HG02759 (cell line): ENCODE data around the gene POLR3C.
"Not testable (repeated sequence)": the region's sequence is repeated elsewhere in the genome, so short reads cannot be mapped to it uniquely, and the experiment has no call there.

ENCODE experiments used
- ATAC-seq: cut with Tn5 transposase; IDR thresholded peaks from one replicate; pipeline ENCODE4 v1.9.1; 2021; ENCODE audit warnings: mild to moderate bottlenecking, moderate library complexity; ENCODE audit not compliant: unreplicated experiment

Gene POLR3C, protein sequence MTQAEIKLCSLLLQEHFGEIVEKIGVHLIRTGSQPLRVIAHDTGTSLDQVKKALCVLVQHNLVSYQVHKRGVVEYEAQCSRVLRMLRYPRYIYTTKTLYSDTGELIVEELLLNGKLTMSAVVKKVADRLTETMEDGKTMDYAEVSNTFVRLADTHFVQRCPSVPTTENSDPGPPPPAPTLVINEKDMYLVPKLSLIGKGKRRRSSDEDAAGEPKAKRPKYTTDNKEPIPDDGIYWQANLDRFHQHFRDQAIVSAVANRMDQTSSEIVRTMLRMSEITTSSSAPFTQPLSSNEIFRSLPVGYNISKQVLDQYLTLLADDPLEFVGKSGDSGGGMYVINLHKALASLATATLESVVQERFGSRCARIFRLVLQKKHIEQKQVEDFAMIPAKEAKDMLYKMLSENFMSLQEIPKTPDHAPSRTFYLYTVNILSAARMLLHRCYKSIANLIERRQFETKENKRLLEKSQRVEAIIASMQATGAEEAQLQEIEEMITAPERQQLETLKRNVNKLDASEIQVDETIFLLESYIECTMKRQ

GRCh38 chr1:145823565-145824498 lies at the start of gene POLR3C, which contains the start of gene RNF115:
Gene POLR3C (plus strand): TSS chr1:145824200. CDS start chr1:145825777, 1,577 bp downstream.
Gene RNF115 (minus strand): TSS chr1:145824095. CDS start chr1:145823873, 222 bp downstream.
- ATAC-seq: peak; percentile 94

DNA sequence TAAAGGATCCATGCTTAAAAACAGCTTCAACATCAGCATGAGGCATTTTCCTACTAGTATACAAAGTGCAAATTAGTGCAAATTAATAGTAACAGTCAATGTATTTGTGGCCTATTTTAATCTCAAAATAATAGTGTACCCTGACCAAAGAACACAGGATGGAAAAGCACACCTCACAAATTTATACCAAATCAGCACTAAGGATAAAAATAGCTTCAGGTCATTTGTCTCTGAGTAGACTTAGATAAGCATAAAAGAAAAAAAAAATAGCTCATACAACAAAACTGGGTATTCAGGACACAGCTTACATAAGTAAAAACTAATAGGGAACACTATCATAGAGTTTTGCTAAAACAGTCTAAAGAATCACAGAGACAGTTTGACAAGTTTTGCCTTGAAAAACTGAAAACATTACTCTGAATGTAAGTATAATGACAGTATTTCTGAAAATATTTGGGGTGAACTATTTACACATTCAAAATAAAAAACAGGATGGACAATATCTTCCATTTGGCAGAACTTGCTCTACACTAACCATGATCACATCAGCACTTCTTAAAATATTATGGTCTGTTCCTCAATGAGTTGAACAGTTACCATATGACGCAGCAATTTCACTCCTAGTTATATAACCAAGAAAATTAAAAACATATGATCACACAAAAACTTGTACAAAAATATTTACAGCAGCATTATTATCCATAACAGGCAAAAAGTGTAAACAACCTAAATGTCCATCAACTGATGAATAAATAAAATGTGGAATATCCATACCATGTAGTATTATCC lies 46.4 kb upstream of the POLR3C start:
- no peak for ATAC-seq

DNA sequence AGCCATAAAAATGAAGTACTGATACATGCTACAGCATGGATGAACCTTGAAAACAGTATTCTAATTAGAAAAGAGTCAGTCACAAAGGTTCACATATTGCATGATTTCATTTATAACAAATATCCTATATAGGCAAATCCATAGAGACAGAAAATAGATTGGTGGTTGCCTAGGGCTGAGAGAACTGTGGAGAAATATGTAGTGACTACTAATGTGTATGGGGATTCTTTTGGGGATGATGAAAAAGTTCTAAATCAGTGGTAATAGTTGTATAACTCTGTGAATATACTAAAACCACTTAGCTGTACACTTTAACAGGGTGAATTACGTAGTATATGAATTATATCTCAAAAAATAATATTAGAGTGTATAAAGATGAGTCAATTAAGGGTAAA lies 45.9 kb upstream of the POLR3C start:
- ATAC-seq: no peak

DNA sequence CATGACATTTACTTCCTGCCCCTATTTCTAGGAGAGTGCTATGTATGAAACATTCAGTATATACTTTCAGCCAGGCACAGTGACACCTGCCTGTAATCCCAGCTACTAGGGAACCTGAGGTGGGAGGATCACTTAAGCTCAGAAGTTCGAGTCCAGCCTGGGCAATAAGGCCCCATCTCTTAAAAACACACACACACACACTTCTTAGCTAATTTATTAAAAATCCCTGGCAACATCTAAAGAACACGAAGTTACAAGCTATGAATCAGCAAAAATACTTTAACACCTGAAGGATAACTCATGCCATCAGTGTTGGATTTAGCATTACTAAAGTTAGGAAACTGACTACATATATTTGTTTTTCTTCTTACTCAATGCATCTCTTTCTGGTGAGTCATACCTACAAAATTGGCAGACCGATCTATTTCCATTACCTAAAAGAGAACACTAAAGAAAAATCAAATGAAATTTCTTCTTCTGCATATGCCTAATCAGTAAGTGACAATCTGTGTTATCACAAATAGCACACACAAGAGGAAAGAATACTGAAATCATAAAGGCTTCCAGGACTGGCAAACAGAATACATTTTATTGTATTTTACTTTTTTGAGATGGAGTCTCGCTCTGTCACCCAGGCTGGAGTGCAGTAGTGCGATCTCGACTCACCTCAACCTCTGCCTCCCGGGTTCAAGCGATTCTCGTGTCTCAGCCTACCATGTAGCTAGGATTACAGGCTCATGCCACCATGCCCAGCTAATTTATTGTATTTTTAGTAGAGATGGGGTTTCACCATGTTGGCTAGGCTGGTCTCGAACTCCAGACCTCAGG lies 41.5 kb upstream of the POLR3C start:
- ATAC-seq: no peak

GRCh38 chr1:145784409-145784808 lies 39.6 kb upstream of the POLR3C start:
- no peak for ATAC-seq

GRCh38 chr1:145785547-145785946 lies 38.5 kb upstream of the POLR3C start:
- no peak for ATAC-seq

DNA sequence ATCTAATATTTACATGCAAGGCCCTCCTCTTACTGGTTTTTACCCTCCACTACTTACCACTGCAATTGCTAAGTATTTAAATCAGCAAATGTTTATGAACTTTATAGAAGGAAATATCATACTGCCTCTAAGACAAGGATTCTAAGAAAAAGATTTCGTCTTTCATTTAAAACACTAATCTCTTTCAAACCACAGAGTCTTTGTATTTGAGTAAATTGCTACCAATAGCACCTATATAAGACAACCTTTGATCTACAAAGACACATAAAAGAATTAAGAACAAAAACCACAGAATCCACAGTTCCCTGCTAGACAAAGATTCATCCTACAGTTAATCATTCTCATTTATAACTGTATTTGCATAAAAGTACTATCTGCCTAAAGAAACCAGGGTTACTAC lies 37.7 kb upstream of the POLR3C start:
- ATAC-seq: no peak

- ATAC-seq: no peak
Measured at GRCh38 chr1:145788580-145788979, 35.4 kb upstream of the POLR3C start.

DNA sequence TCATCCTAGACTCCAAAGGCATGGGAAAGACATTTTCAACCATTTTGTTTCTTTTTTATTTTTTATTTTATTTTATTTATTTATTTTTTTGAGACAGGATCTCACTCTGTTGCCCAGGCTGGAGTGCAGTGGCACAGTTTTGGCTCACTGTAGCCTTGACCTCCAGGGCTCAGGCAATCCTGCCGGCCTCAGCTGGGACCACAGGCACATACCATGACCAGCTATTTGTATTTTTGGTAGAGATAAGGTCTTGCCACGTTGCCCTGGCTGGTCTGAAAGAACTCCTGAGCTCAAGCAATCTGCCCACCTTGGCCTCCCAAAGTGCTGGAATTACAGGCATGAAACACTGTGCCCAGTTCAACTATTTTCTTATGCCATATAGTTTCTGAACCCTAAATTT lies 32.1 kb upstream of the POLR3C start:
- ATAC-seq: not testable (repeated sequence)

- ATAC-seq: no peak
Measured at GRCh38 chr1:145792484-145792883, 31.5 kb upstream of the POLR3C start.

- no peak for ATAC-seq
Measured at GRCh38 chr1:145795257-145795881, 28.6 kb upstream of the POLR3C start.

DNA sequence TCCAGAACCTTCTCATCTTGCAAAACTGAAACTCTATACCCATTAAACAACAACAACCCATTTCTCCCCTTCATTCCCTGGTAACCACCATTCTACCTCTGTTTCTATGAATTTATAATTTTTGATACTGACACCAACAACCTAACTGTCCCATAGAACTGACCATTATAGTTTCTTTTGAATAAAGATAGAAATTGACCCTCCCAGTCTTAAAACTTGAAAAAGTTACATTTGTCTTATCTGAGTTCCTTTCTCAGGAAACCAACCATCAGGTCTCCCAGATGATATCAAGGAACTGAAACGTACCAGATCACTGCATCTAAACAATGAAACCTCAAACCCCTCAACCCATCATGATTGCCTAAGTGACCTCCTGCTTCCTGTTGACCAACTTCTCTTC lies 27.2 kb upstream of the POLR3C start:
- no peak for ATAC-seq

DNA sequence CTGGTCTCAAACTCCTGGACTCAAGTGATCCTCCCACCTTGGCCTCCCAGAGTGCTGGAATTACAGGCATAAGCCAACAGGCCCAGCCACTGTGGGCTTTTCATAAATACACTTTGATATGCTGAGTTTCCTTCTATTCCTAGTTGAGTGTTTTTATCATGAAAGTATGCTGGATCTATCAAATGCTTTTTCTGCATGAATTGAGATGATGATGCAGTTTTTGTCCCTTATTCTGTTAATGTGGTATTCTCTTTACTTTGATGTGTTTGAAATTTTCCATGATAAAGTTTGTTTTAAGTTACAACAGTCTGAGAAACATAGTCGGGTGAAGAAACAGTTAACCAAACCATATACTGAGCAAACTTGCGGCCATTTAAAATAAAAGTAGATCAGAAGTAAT lies 24.2 kb upstream of the POLR3C start:
- ATAC-seq: no peak

DNA sequence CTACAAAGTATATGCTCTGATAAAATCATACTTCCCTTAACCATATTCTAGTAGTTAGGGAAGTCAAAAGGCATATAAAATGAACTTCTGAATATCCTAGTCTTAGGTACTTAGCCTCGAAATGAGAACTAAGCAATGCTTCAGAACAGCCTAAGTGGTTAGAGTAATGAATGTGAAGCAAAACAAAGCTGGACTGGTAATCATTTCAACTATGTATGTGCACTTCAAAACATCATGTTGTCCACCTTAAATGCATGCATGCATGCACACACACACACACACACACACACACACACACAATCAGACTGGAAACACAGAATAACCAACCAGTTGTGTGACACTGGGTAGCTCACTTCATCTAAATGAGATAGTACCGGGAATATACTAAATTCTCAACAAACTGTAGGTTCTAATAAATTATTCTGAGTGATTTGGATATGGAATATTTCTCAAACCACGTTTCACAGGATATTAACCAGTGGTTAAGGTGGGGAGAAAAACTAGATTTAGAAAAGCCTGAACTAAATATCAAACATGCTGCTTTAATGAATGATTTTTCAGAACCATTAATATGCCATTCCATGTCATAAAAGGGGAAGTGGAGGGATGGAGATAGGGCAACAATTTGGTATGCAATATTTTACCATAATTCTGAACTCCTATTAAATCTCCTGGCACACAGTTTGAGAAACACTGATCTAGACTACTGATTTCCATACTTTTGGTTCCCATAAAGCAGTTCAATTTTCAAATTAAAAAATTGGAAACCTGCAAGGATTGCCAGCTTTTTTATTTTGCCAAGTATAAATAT lies 19.6 kb upstream of the POLR3C start:
- ATAC-seq: no peak

DNA sequence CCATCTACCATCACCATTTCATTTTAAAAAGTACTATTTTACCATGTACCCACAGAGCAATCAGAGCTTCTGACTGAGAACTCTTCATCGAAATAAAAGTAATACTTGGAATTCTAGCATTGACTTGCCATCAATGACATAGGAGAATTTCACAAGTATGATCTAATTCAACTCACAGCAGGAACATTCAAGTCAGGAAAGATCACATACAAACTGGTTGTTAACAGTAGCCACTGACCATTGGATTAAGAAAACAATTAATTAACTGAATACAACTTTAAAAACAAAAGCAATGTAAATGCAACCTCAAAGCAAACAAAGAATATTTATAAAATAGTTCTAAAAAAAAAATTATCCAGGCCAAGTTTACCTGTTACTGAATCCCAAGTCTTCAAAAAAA lies 18.9 kb upstream of the POLR3C start:
- no peak for ATAC-seq

GRCh38 chr1:145806408-145806807 lies 17.6 kb upstream of the POLR3C start:
- ATAC-seq: no peak

GRCh38 chr1:145806844-145807243 lies 17.2 kb upstream of the POLR3C start:
- no peak for ATAC-seq

DNA sequence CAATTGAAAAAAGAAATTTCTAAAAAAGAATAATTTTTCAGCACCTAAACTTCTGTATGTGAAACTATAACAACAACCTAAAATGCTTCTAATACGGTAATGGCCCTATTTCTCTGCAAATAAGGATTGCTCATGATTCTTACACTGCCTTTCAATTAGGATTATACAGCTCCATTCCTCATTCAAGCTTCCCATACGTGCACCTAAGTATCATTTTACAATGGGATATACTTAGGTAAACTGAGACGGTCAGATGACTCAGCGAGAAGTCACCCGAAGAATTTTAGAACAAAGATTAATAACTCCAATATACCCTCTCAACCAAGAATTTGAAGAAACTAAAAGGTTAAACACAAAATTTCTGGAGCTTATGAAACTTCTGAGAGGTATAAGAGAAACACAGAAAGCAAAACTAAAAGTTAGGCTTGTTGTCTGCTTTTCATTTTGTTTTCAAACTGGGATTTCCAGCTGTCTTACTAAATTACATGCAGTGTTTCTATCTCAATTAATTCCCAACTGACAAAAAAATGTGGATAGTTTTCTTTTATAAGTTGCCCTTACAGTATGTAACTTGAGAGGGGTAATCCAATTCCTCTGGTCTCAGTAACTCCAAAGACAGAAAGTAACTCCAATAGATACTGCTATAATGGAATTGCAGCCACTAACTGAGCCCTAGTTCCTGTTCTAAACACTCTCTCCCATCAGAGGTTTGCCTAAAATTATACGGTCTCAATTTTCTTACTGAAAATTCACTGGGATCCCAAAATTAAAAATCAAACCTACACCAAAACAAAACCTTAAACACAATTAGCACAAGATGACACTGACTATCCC lies 10.8 kb upstream of the POLR3C start:
- ATAC-seq: not testable (repeated sequence)
